Panc1 (cell line): ENCODE data around the gene MEGF6. TPM values are rescaled to one million over a fixed set of nuclear protein-coding genes. Genes with fewer than 3 reads are reported as not detected.

Experiments used
- ATAC-seq: fragments of 200-7000 bp; cut with Tn5 transposase; 2 replicates; pipeline ENCODE4 v1.9.1; 2020; ENCODE audit warnings: mild to moderate bottlenecking, moderate library complexity
- BruUV-seq: library from RNA; stranded (reverse); fragments of 400-500 nt; replicated peaks from 2 replicates; lab custom pipeline; 2021; lab: Mats Ljungman, UMichigan
- CTCF ChIA-PET: fragments of 300-600 bp; sonication (Branson Sonifier 250); formaldehyde crosslinking; loops from one replicate; lab custom pipeline; 2022; ENCODE audit warnings: antibody characterized with exemption; lab: Charles Lee
- POLR2A ChIA-PET: fragments of 300-600 bp; sonication (Branson Sonifier 250); formaldehyde crosslinking; loops from one replicate; lab custom pipeline; 2022; ENCODE audit warnings: antibody characterized with exemption; lab: Charles Lee
- DNase-seq: peaks from one replicate; pipeline ENCODE4 v3.0.0-alpha.2; 2010; ENCODE audit warnings: low read depth, low spot score
- H3K27ac ChIP-seq: 2 replicates; pipeline ENCODE4 v1.5.1; 2011; ENCODE audit warnings: mild to moderate bottlenecking, low read length, inconsistent platforms
- H3K27me3 ChIP-seq: fragments of 200-500 bp; sonication (Bioruptor generic); 2 replicates; pipeline ENCODE4 v1.6.0; 2014; ENCODE audit warnings: low read length, inconsistent platforms; ENCODE audit not compliant: control insufficient read depth, insufficient read depth
- H3K36me3 ChIP-seq: fragments of 200-500 bp; sonication (Bioruptor generic); 2 replicates; pipeline ENCODE4 v1.5.1; 2014; ENCODE audit warnings: inconsistent platforms, mild to moderate bottlenecking, low read length, moderate library complexity; ENCODE audit not compliant: control insufficient read depth, insufficient read depth
- H3K4me1 ChIP-seq: 2 replicates; pipeline ENCODE4 v1.5.1; 2011; ENCODE audit warnings: inconsistent platforms, mild to moderate bottlenecking, low read length, moderate library complexity; ENCODE audit not compliant: control insufficient read depth, insufficient read depth
- H3K4me3 ChIP-seq, 2 experiments: 2 replicates each; pipeline ENCODE4 v1.5.1; 2011 to 2012; ENCODE audit warnings: low read depth in 2 of 2, low read length in 2 of 2, mild to moderate bottlenecking in 2 of 2, inconsistent platforms in 1 of 2, moderate library complexity in 1 of 2
- H3K9me3 ChIP-seq: fragments of 200-500 bp; sonication (Bioruptor generic); 2 replicates; pipeline ENCODE4 v1.5.1; 2014; ENCODE audit warnings: low read depth, mild to moderate bottlenecking, inconsistent platforms, low read length, moderate library complexity; ENCODE audit not compliant: control insufficient read depth, insufficient read depth
- POLR2AphosphoS5 ChIP-seq: IDR thresholded peaks from 2 replicates; pipeline ENCODE4 v1.6.1; 2012; ENCODE audit warnings: mild to moderate bottlenecking, low read depth, low read length, moderate library complexity
- SIN3A ChIP-seq: IDR thresholded peaks from 2 replicates; pipeline ENCODE4 v1.6.1; 2012; ENCODE audit warnings: low read depth, mild to moderate bottlenecking, low read length, moderate library complexity, borderline replicate concordance; ENCODE audit not compliant: insufficient read depth
- TCF7L2 ChIP-seq: IDR thresholded peaks from 2 replicates; pipeline ENCODE4 v1.6.1; 2011; ENCODE audit warnings: mild to moderate bottlenecking, low read depth, low read length, inconsistent platforms
- in situ Hi-C: cut with HindIII; loops from 2 replicates; pipeline ENCODE4 v1.10.0; 2016; ENCODE audit warnings: low sequenced_read_pairs, low pct_unique_long_range_greater_than_20kb
- intact Hi-C: fragments of 100-400 bp; cut with micrococcal nuclease; formaldehyde crosslinking; loops from one replicate; pipeline ENCODE4 v1.10.0; 2022; ENCODE audit not compliant: unreplicated experiment
- total RNA-seq: library from RNA; stranded (reverse); gene quantifications from one replicate; pipeline ENCODE4 v1.2.1, GENCODE V29; 2021; ENCODE audit not compliant: unreplicated experiment
- TF ChIP-seq, protein P1 (sequence below), 2 experiments: IDR thresholded peaks; 2 replicates each; pipeline ENCODE4 v1.6.1; 2011 to 2012; ENCODE audit warnings: low read depth in 2 of 2, control low read depth in 1 of 2, low read length in 1 of 2, mild to moderate bottlenecking in 1 of 2, moderate library complexity in 1 of 2; ENCODE audit not compliant: insufficient read depth in 1 of 2
- TF ChIP-seq, protein P2 (sequence below): fragments of 450-650 bp; IDR thresholded peaks from 2 replicates; pipeline ENCODE4 v1.5.1; 2017; ENCODE audit warnings: mild to moderate bottlenecking

Gene MEGF6
- total RNA-seq, 1 experiment from 2014 or later: 32.6 TPM

DNA sequence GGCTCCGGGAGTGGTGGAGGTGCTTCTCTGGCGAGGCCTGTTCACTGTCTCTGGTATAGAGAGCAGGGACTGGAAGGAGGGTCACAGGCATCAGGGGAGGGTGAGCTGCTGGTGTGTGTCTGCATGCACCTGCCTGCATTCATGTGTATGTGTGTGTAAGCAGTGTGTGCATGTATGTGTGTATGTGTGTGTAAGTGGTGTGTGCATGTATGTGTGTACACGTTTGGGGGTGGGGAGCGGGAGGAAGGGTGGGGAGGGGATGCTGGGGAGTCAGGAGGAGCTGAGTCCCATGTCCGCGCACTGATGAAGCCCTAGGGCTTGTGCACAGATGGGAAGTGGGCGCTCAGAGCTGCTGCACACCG lies 107.8 kb downstream of the MEGF6 start:
- no peaks in the 10 kb centered on the region for H3K9me3 ChIP-seq
- in situ Hi-C loops (no loop called here), intact Hi-C loops (no loop called here)
- BruUV-seq: no TSS peak
- ATAC-seq: no peak
- H3K36me3 ChIP-seq: no peaks in the 10 kb centered on the region
- H3K4me1 ChIP-seq: peaks cover 25% of the 10 kb centered on the region
- no peak overlapping the region for H3K4me3 ChIP-seq
- ChIA-PET CTCF (interaction anchor here (0.6 to 0.9 kb wide), 2 partner anchors 38 to 85 kb away, joined by 4 to 8 read pairs; no protein-coding TSS in a partner anchor), POLR2A (no interaction called here)
- no peak for TF ChIP-seq SIN3A
- TF ChIP-seq POLR2AphosphoS5: no peak
- TF ChIP-seq, protein P1, sequence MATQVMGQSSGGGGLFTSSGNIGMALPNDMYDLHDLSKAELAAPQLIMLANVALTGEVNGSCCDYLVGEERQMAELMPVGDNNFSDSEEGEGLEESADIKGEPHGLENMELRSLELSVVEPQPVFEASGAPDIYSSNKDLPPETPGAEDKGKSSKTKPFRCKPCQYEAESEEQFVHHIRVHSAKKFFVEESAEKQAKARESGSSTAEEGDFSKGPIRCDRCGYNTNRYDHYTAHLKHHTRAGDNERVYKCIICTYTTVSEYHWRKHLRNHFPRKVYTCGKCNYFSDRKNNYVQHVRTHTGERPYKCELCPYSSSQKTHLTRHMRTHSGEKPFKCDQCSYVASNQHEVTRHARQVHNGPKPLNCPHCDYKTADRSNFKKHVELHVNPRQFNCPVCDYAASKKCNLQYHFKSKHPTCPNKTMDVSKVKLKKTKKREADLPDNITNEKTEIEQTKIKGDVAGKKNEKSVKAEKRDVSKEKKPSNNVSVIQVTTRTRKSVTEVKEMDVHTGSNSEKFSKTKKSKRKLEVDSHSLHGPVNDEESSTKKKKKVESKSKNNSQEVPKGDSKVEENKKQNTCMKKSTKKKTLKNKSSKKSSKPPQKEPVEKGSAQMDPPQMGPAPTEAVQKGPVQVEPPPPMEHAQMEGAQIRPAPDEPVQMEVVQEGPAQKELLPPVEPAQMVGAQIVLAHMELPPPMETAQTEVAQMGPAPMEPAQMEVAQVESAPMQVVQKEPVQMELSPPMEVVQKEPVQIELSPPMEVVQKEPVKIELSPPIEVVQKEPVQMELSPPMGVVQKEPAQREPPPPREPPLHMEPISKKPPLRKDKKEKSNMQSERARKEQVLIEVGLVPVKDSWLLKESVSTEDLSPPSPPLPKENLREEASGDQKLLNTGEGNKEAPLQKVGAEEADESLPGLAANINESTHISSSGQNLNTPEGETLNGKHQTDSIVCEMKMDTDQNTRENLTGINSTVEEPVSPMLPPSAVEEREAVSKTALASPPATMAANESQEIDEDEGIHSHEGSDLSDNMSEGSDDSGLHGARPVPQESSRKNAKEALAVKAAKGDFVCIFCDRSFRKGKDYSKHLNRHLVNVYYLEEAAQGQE (IDR thresholded peaks at IDR 0.05; ENCODE audit: insufficient read depth in 1 of 2, low read depth in 2 of 2, low read length in 1 of 2): no peak
- TF ChIP-seq TCF7L2: no peak
- TF ChIP-seq, protein P2, sequence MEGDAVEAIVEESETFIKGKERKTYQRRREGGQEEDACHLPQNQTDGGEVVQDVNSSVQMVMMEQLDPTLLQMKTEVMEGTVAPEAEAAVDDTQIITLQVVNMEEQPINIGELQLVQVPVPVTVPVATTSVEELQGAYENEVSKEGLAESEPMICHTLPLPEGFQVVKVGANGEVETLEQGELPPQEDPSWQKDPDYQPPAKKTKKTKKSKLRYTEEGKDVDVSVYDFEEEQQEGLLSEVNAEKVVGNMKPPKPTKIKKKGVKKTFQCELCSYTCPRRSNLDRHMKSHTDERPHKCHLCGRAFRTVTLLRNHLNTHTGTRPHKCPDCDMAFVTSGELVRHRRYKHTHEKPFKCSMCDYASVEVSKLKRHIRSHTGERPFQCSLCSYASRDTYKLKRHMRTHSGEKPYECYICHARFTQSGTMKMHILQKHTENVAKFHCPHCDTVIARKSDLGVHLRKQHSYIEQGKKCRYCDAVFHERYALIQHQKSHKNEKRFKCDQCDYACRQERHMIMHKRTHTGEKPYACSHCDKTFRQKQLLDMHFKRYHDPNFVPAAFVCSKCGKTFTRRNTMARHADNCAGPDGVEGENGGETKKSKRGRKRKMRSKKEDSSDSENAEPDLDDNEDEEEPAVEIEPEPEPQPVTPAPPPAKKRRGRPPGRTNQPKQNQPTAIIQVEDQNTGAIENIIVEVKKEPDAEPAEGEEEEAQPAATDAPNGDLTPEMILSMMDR: no peak
- DNase-seq: no peak
- H3K27me3 ChIP-seq: no peaks in the 10 kb centered on the region
- no peak overlapping the region for H3K27ac ChIP-seq

DNA sequence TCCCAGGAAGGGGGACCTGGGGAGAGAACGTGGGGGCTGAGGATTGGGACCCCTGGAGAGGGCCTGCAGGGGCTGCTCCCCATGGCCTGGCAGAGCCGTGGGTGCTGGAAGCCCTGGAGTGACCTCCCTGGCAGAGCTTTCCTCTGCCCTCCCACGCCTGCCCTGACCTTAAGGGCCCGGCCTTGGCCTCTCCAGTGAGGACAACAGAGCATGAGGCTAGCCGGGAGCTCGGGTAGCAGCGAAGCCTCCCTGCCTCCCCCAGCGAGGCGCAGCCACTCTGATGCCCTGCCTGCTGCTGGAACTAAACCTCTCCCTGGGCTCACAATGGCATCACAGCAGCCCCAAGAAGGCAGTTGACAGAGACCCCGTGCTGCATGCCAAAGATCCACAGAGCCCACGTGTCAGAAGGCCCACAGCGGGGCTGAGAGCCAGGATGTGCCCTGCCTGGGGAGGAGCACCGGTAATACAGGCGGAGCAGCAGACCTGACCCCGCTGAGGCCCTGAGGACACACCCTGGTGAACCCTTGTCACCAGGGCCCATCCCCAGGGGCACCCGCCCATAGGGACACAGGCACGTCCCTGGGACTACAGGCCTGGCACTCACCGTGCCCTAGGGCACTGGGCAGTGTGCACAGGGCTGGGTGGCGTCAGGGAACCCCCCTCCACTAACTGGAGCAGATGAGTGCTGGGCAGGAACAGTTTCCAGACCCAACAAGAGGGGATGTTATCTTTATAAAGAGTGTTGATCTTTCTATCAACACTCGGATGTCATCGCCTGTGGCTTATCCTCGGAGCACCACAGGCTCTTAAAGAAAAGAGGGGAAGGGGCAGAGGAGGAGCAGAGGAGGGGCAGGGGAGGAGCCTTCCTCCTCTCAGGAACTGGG lies 108.4 kb downstream of the MEGF6 start:
- POLR2A ChIA-PET: no interaction called here
- intact Hi-C loops: no loop called here

More for the DNA sequence above, 108.4 kb downstream of the MEGF6 start:
- DNase-seq: no peak
- peaks cover 22% of the 10 kb centered on the region for H3K4me1 ChIP-seq
- no peak for TF ChIP-seq SIN3A
- TF ChIP-seq POLR2AphosphoS5: no peak
- TF ChIP-seq, protein P1 (IDR thresholded peaks at IDR 0.05; ENCODE audit: insufficient read depth in 1 of 2, low read depth in 2 of 2, low read length in 1 of 2): peak in 1 of 2 experiments; percentile 59; a peak in 1 of 4 replicates
- no peak for TF ChIP-seq TCF7L2
- TF ChIP-seq, protein P2: no peak
- no peak for ATAC-seq
- BruUV-seq: no TSS peak
- in situ Hi-C loops: no loop called here
- H3K9me3 ChIP-seq: no peaks in the 10 kb centered on the region
- CTCF ChIA-PET: interaction anchor here (0.6 kb wide), 1 partner anchor 38 kb away, joined by 4 read pairs; no protein-coding TSS in a partner anchor
- no peak overlapping the region for H3K27ac ChIP-seq
- H3K27me3 ChIP-seq: no peaks in the 10 kb centered on the region
- no peak overlapping the region for H3K4me3 ChIP-seq
- H3K36me3 ChIP-seq: no peaks in the 10 kb centered on the region
